Mucosa of stomach (tissue), 1 donor: Measurements from ENCODE around the gene TMEM221.

ENCODE experiments used
- H3K27me3 ChIP-seq: one replicate; pipeline ENCODE4 v1.7.0; 2013; ENCODE audit warnings: mild to moderate bottlenecking, low read length; ENCODE audit not compliant: control insufficient read depth, insufficient read depth
- H3K36me3 ChIP-seq: one replicate; pipeline ENCODE4 v1.7.0; 2013; ENCODE audit warnings: low read length; ENCODE audit not compliant: control insufficient read depth, insufficient read depth
- H3K4me1 ChIP-seq: one replicate; pipeline ENCODE4 v1.7.0; 2013; ENCODE audit warnings: mild to moderate bottlenecking, low read length; ENCODE audit not compliant: control insufficient read depth, insufficient read depth
- H3K4me3 ChIP-seq: one replicate; pipeline ENCODE4 v1.7.0; 2013; ENCODE audit warnings: low read length
- H3K9ac ChIP-seq: one replicate; pipeline ENCODE4 v1.7.0; 2013; ENCODE audit warnings: mild to moderate bottlenecking, low read length, moderate library complexity
- H3K9me3 ChIP-seq: one replicate; pipeline ENCODE4 v1.7.0; 2013; ENCODE audit warnings: mild to moderate bottlenecking, low read length, moderate library complexity; ENCODE audit not compliant: control insufficient read depth
- donor health status: Pancreatic carcinoma.

TMEM221 gene

GRCh38 chr19:17423429-17424208, 24.8 kb downstream of the TMEM221 start:
- H3K9me3 ChIP-seq: no peaks in the 10 kb centered on the region

GRCh38 chr19:17421942-17422341, 26.5 kb downstream of the TMEM221 start:
- Histone ChIP-seq H3K36me3 (no peaks in the 10 kb centered on the region), H3K9me3 (no peaks in the 10 kb centered on the region), H3K4me3 (no peak overlapping the region), H3K27me3 (no peaks in the 10 kb centered on the region), H3K4me1 (peaks cover 11% of the 10 kb centered on the region), H3K9ac (no peak overlapping the region)

More at GRCh38 chr19:17423429-17424208, 24.8 kb downstream of the TMEM221 start:
- Histone ChIP-seq H3K27me3 (no peaks in the 10 kb centered on the region), H3K4me1 (peaks cover 11% of the 10 kb centered on the region), H3K9ac (no peak overlapping the region), H3K36me3 (no peaks in the 10 kb centered on the region), H3K4me3 (no peak overlapping the region)

- H3K36me3 ChIP-seq: no peaks in the 10 kb centered on the region
- peak overlapping the region; percentile 84 for H3K9ac ChIP-seq
- H3K9me3 ChIP-seq: no peaks in the 10 kb centered on the region
- H3K4me3 ChIP-seq: peak overlapping the region; percentile 90
- H3K27me3 ChIP-seq: no peaks in the 10 kb centered on the region
- peaks cover 11% of the 10 kb centered on the region for H3K4me1 ChIP-seq
Observed at GRCh38 chr19:17420475-17420924, 28.0 kb downstream of the TMEM221 start.

- H3K9ac ChIP-seq: peak within 1 kb of the TSS; percentile 84
- H3K4me3 ChIP-seq: peak within 1 kb of the TSS; percentile 90
- H3K27me3 ChIP-seq: no peaks in the 10 kb centered on the region
- no peaks in the 10 kb centered on the region for H3K9me3 ChIP-seq
- H3K36me3 ChIP-seq: no peaks in the 10 kb centered on the region
- peaks cover 11% of the 10 kb centered on the region for H3K4me1 ChIP-seq
Observed at GRCh38 chr19:17419621-17420474, 28.6 kb downstream of the TMEM221 start, which contains the start of gene MVB12A. Gene MVB12A, plus strand, starts transcription at chr19:17420047. Its CDS starts 89 bp downstream, at chr19:17420136.

- peaks cover 11% of the 10 kb centered on the region for H3K4me1 ChIP-seq
- no peaks in the 10 kb centered on the region for H3K36me3 ChIP-seq
- H3K9ac ChIP-seq: peak overlapping the region; percentile 10
- H3K4me3 ChIP-seq: peak overlapping the region; percentile 62
- H3K27me3 ChIP-seq: no peaks in the 10 kb centered on the region
- H3K9me3 ChIP-seq: no peaks in the 10 kb centered on the region
Observed at GRCh38 chr19:17419154-17419620, 29.3 kb downstream of the TMEM221 start.

- H3K36me3 ChIP-seq: no peaks in the 10 kb centered on the region
- no peak overlapping the region for H3K4me3 ChIP-seq
- peaks cover 11% of the 10 kb centered on the region for H3K4me1 ChIP-seq
- no peaks in the 10 kb centered on the region for H3K9me3 ChIP-seq
- no peaks in the 10 kb centered on the region for H3K27me3 ChIP-seq
- no peak overlapping the region for H3K9ac ChIP-seq
Observed at GRCh38 chr19:17418710-17419109, 29.8 kb downstream of the TMEM221 start.

- Histone ChIP-seq H3K9me3 (no peaks in the 10 kb centered on the region), H3K27me3 (no peaks in the 10 kb centered on the region), H3K4me3 (no peak overlapping the region), H3K9ac (no peak overlapping the region), H3K4me1 (peaks cover 10% of the 10 kb centered on the region), H3K36me3 (no peaks in the 10 kb centered on the region)
Observed at GRCh38 chr19:17415121-17415520, 33.3 kb downstream of the TMEM221 start.

GRCh38 chr19:17414097-17414496, 34.4 kb downstream of the TMEM221 start:
- Histone ChIP-seq H3K27me3 (no peaks in the 10 kb centered on the region), H3K4me1 (peaks cover 6% of the 10 kb centered on the region), H3K9ac (no peak overlapping the region), H3K9me3 (no peaks in the 10 kb centered on the region), H3K36me3 (no peaks in the 10 kb centered on the region), H3K4me3 (no peak overlapping the region)

GRCh38 chr19:17411801-17412200, 36.7 kb downstream of the TMEM221 start:
- Histone ChIP-seq H3K36me3 (no peaks in the 10 kb centered on the region), H3K9ac (no peak overlapping the region), H3K4me3 (no peak overlapping the region), H3K27me3 (no peaks in the 10 kb centered on the region), H3K4me1 (peaks cover 5% of the 10 kb centered on the region), H3K9me3 (no peaks in the 10 kb centered on the region)

- no peak overlapping the region for H3K4me3 ChIP-seq
- no peaks in the 10 kb centered on the region for H3K36me3 ChIP-seq
- no peaks in the 10 kb centered on the region for H3K27me3 ChIP-seq
- peaks cover 18% of the 10 kb centered on the region for H3K4me1 ChIP-seq
- H3K9me3 ChIP-seq: no peaks in the 10 kb centered on the region
- H3K9ac ChIP-seq: no peak overlapping the region
Observed at GRCh38 chr19:17409990-17410389, 38.5 kb downstream of the TMEM221 start.

GRCh38 chr19:17406887-17407196, 41.6 kb downstream of the TMEM221 start:
- Histone ChIP-seq H3K4me1 (peaks cover 13% of the 10 kb centered on the region), H3K9ac (no peak overlapping the region), H3K4me3 (peak overlapping the region; percentile 22), H3K9me3 (no peaks in the 10 kb centered on the region), H3K27me3 (peaks cover 4% of the 10 kb centered on the region), H3K36me3 (no peaks in the 10 kb centered on the region)
